Mucosa of stomach (tissue), 1 donor: ENCODE data around the gene LRP5.

Experiments used
- H3K27me3 ChIP-seq: one replicate; pipeline ENCODE4 v1.7.0; 2013; ENCODE audit warnings: mild to moderate bottlenecking, low read length; ENCODE audit not compliant: control insufficient read depth, insufficient read depth
- H3K36me3 ChIP-seq: one replicate; pipeline ENCODE4 v1.7.0; 2013; ENCODE audit warnings: low read length; ENCODE audit not compliant: control insufficient read depth, insufficient read depth
- H3K4me1 ChIP-seq: one replicate; pipeline ENCODE4 v1.7.0; 2013; ENCODE audit warnings: mild to moderate bottlenecking, low read length; ENCODE audit not compliant: control insufficient read depth, insufficient read depth
- H3K4me3 ChIP-seq: one replicate; pipeline ENCODE4 v1.7.0; 2013; ENCODE audit warnings: low read length
- H3K9ac ChIP-seq: one replicate; pipeline ENCODE4 v1.7.0; 2013; ENCODE audit warnings: mild to moderate bottlenecking, low read length, moderate library complexity
- H3K9me3 ChIP-seq: one replicate; pipeline ENCODE4 v1.7.0; 2013; ENCODE audit warnings: mild to moderate bottlenecking, low read length, moderate library complexity; ENCODE audit not compliant: control insufficient read depth
- donor health status: Pancreatic carcinoma.

The LRP5 gene

DNA sequence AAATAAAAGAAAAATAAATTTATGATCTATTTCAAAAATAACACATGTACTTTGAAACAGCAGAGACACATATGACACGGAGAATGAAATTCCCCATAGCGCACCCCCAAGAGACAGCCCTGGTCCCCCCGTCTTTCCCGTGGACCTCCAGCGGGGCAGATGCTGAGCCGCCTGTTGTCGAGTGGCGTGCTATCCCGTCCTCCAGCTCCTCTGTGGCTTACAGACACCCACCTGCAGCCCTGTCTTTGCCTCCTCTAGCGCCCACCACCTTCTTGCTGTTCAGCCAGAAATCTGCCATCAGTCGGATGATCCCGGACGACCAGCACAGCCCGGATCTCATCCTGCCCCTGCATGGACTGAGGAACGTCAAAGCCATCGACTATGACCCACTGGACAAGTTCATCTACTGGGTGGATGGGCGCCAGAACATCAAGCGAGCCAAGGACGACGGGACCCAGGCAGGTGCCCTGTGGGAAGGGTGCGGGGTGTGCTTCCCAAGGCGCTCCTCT, 103.7 kb downstream of the LRP5 start:
- Histone ChIP-seq H3K4me1 (peaks cover 22% of the 10 kb centered on the region), H3K9ac (no peak overlapping the region), H3K36me3 (peaks cover 18% of the 10 kb centered on the region), H3K4me3 (no peak overlapping the region), H3K27me3 (no peaks in the 10 kb centered on the region), H3K9me3 (no peaks in the 10 kb centered on the region)

DNA sequence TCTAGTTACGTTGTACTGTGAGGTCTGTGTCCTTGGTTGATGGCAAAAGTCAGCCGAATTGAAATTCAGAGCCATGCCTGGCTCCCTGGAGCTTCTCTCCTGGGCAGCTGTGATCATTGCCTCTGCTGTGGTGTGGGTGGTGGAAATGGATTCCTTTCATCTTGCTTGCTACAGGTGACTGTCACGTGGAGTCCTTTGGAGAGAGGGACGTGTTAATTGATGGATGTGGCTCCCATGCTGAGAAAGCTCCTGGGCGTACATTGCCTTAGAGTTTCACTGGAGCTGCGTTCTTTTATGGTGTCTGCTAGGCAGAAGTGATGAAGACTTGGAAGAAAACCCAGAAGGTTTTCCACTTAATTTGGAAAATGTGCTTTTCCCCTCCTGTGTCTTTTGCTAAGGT, 106.3 kb downstream of the LRP5 start:
- H3K36me3 ChIP-seq, result peaks cover 9% of the 10 kb centered on the region
- no peaks in the 10 kb centered on the region for H3K27me3 ChIP-seq
- H3K4me3 ChIP-seq, result no peak overlapping the region
- H3K9me3 ChIP-seq, result no peaks in the 10 kb centered on the region
- peaks cover 5% of the 10 kb centered on the region for H3K4me1 ChIP-seq
- no peak overlapping the region for H3K9ac ChIP-seq

DNA sequence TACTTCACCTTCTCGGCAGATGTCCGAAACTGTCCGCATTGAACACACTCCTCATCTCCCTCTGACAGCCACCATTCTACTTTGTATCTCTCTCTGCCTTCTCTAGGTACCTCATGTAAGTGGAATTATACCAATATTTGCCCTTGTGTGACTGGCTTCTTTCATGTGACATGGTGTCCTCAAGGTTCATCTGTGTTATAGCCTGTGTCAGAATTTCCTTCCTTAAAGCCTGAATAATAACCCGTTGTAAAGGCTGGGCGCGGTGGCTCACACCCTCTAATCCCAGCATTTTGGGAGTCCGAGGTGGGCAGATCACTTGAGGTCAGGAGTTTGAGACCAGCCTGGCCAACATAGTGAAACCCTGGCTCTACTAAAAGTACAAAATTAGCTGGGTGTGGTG, 107.8 kb downstream of the LRP5 start:
- no peaks in the 10 kb centered on the region for H3K9me3 ChIP-seq
- peaks cover 12% of the 10 kb centered on the region for H3K36me3 ChIP-seq
- no peaks in the 10 kb centered on the region for H3K4me1 ChIP-seq
- H3K9ac ChIP-seq, result no peak overlapping the region
- H3K27me3 ChIP-seq, result no peaks in the 10 kb centered on the region
- H3K4me3 ChIP-seq, result no peak overlapping the region

DNA sequence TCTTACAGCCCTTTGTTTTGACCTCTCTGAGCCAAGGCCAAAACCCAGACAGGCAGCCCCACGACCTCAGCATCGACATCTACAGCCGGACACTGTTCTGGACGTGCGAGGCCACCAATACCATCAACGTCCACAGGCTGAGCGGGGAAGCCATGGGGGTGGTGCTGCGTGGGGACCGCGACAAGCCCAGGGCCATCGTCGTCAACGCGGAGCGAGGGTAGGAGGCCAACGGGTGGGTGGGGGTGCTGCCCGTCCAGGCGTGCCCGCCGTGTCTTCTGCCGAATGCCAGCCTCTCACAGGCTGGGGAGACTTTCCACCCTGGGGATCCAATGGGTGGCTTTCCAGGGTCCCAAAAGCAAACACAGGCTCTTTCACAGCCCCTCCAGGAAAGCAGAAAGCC, 111.1 kb downstream of the LRP5 start:
- Histone ChIP-seq H3K4me3 (no peak overlapping the region), H3K36me3 (peaks cover 12% of the 10 kb centered on the region), H3K9ac (no peak overlapping the region), H3K4me1 (no peaks in the 10 kb centered on the region), H3K9me3 (no peaks in the 10 kb centered on the region), H3K27me3 (no peaks in the 10 kb centered on the region)

DNA sequence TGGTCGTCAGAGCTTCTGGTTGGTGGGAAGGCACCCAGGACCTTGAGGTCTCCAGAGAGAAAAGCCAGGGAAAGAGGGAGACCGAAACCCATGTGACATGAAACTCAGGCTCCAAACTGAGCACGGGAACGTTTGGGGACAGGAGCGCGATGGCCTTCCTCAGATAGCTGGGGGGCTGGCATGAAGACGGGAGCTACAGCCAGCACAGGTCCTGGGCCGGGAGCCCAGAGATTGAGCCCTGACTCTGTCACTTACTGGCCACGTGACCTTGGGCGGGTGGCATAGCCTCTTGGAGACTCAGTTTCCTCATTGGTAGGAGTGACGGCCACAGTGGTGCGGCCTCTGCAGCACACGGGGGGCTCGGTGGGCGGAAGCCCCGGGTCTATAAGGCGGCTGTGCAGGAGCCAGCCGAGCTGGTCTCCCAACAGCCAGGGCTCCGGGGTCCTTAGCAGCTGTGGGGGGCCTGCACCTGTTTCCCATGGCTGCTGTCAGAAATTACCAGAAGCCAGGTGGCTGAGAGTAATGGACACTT, 111.8 kb downstream of the LRP5 start:
- Histone ChIP-seq H3K36me3 (peaks cover 13% of the 10 kb centered on the region), H3K9ac (no peak overlapping the region), H3K4me3 (no peak overlapping the region), H3K4me1 (no peaks in the 10 kb centered on the region), H3K9me3 (no peaks in the 10 kb centered on the region), H3K27me3 (no peaks in the 10 kb centered on the region)

DNA sequence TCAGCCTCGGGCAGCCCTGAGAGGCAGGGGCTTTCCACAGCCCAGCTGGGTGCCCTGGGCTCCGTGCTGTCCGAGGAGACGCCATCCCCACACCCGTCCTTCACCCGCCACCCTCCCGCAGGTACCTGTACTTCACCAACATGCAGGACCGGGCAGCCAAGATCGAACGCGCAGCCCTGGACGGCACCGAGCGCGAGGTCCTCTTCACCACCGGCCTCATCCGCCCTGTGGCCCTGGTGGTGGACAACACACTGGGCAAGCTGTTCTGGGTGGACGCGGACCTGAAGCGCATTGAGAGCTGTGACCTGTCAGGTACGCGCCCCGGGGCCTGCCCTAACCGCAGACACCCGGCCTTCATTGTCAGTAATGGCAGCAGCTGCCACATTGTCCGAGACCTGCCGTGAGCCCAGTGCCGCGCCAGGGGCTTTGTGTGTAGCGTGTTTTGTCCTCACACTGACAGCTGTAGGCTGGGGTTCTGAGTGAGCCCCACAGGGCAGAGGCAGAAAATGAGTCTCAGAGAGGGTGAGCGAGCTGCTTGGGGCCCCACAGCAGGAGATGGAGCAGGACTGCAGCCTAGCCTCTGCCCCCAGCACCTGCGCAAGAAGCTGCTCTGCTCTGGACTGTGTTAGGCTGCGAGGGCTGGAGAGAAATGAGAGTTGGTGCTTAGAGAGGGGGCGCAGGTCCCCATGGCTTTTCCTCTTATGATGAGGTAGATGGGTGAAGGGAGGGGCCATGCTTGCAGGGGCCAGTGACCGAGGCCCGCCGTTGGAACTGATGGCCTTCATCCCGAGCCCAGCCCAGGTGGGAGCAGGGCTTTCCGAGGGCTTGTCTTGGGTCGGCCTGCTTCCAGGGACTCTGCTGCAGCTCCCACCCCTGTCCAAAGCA, 112.8 kb downstream of the LRP5 start:
- no peaks in the 10 kb centered on the region for H3K9me3 ChIP-seq
- no peaks in the 10 kb centered on the region for H3K4me1 ChIP-seq
- no peak overlapping the region for H3K9ac ChIP-seq
- peaks cover 22% of the 10 kb centered on the region for H3K36me3 ChIP-seq
- H3K4me3 ChIP-seq, result no peak overlapping the region
- H3K27me3 ChIP-seq, result no peaks in the 10 kb centered on the region

DNA sequence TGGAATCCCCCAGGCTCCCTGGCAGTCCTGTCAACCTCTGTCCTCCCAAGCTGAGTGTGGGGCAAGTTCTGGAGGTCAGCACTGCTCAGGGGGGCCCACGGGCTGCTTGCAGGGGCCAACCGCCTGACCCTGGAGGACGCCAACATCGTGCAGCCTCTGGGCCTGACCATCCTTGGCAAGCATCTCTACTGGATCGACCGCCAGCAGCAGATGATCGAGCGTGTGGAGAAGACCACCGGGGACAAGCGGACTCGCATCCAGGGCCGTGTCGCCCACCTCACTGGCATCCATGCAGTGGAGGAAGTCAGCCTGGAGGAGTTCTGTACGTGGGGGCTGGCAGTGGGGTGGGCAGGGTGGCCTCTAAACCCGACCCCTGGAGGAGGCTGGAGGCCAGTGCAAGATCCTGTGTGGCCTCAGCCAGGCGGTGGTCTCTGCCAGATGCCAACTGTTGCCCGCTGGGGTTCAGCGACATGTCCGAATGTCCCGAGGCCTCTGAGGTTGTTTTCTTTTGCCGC, 113.5 kb downstream of the LRP5 start:
- Histone ChIP-seq H3K4me3 (no peak overlapping the region), H3K9ac (no peak overlapping the region), H3K27me3 (no peaks in the 10 kb centered on the region), H3K4me1 (no peaks in the 10 kb centered on the region), H3K36me3 (peaks cover 22% of the 10 kb centered on the region), H3K9me3 (no peaks in the 10 kb centered on the region)

DNA sequence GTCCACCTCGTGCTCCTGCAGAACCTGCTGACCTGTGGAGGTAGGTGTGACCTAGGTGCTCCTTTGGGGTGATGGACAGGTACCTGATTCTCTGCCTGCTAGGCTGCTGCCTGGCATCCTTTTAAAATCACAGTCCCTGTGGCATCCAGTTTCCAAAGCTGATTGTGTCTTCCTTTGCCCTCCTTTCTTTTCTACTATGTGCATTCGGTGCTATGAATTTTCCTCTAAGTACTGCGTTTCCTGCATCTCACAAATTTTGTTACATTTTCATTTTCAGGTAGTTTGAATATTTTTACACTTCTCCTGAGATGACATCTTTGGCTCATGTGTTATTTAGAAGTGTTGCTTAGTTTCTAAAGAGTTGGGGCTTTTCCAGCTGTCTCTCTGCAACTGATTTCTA, 117.3 kb downstream of the LRP5 start:
- H3K9ac ChIP-seq, result no peak overlapping the region
- no peaks in the 10 kb centered on the region for H3K4me1 ChIP-seq
- no peaks in the 10 kb centered on the region for H3K9me3 ChIP-seq
- H3K36me3 ChIP-seq, result peaks cover 19% of the 10 kb centered on the region
- H3K4me3 ChIP-seq, result no peak overlapping the region
- no peaks in the 10 kb centered on the region for H3K27me3 ChIP-seq

DNA sequence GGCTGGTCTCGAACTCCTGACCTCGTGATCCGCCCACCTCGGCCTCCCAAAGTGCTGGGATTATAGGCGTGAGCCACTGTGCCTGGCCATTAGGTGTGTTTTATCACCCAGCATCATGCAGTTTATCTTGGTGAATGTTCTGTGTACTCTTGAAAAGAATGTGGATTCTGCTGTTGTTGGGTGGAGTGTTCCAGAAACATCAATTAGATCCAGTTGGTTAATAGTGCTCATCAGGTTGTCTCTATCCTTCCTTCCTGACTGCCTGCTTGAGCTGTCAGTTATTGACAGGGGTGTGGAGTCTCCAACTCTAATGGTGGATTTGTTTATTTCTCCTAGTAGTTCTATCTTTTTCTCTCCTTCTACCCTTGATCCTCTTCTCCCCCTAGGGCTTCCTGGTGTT, 118.0 kb downstream of the LRP5 start:
- peaks cover 15% of the 10 kb centered on the region for H3K36me3 ChIP-seq

DNA sequence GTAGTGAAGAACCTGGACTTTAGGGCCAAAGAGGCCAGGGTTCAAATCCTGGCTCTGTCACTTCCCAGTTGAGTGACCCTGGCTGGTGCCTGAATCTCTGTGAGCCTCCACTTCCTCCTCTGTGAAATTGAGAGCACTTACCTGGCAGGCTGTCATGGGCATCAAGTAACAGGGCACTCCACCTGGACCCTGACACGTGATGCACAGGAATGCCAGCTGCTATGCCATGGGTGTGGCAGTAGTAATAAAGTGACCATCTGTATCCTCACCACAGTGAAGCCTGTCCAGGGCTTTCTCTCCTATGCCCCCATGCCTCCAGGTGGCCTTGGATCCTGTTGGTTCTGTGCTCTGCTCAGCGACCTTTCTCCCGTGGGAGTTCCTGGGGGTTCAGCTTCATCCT, 118.4 kb downstream of the LRP5 start:
- H3K4me1 ChIP-seq, result no peaks in the 10 kb centered on the region
- peaks cover 15% of the 10 kb centered on the region for H3K36me3 ChIP-seq
- no peaks in the 10 kb centered on the region for H3K27me3 ChIP-seq

More for the DNA sequence above, 118.0 kb downstream of the LRP5 start:
- no peaks in the 10 kb centered on the region for H3K27me3 ChIP-seq
- H3K4me1 ChIP-seq, result no peaks in the 10 kb centered on the region
- H3K9ac ChIP-seq, result no peak overlapping the region
- no peak overlapping the region for H3K4me3 ChIP-seq
- no peaks in the 10 kb centered on the region for H3K9me3 ChIP-seq

DNA sequence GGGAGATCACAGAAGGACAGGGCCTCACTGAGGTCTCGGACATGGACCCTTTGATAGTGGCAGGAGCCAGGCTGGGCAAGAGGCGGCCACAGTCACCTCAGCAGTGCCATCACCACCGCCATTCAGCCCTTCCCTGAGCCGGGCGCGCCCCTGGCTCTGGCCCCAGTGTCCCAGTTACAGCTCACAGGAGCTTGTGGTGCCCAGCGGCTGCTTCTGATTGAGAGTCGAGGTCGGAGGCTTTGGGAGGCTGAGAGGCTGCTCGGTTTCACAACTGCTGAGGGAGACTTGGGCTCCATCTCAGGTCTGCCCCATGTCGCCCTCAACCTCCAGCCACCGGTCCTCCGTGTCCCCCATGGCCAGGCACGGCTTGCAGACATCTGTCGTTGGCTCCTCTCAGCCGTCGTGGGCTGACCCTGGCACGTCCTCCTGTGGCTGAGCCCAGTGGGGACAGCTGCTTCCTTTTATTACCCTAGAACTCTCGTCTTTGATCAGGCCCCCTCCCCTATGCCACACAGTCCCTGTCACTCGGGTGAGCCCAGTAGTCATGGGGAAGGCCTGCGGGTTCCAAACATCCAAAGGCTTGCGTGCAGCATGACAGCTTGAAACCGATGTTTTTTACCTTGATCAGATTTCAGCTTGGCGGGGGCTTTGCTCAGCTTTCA, 119.7 kb downstream of the LRP5 start:
- H3K9ac ChIP-seq, result no peak overlapping the region
- H3K27me3 ChIP-seq, result no peaks in the 10 kb centered on the region
- no peaks in the 10 kb centered on the region for H3K9me3 ChIP-seq
- H3K4me3 ChIP-seq, result no peak overlapping the region
- peaks cover 15% of the 10 kb centered on the region for H3K36me3 ChIP-seq
- H3K4me1 ChIP-seq, result peaks cover 5% of the 10 kb centered on the region

More for the DNA sequence above, 118.4 kb downstream of the LRP5 start:
- Histone ChIP-seq H3K4me3 (no peak overlapping the region), H3K9ac (no peak overlapping the region), H3K9me3 (no peaks in the 10 kb centered on the region)

DNA sequence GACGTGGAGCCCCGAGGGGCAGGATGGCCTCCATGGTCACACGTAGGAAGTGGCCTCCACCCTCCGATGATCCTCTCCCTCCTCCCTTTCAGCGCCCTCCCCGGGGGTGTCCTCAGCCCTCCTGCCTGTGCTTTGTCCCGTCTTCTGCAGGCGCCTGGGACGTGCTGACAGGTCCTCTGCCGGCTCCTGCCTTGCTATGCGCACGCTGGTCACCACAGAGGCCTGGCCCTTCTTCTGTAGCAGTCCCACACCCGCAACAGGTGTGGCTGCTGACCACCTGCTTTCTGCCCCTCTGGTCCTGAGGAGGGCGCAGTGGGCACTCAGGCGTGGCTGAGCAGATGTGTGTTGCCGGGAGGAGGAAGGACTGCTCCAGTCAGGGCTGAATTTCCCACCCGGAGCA, 120.5 kb downstream of the LRP5 start:
- Histone ChIP-seq H3K9ac (no peak overlapping the region), H3K36me3 (peaks cover 19% of the 10 kb centered on the region), H3K9me3 (no peaks in the 10 kb centered on the region), H3K4me1 (peaks cover 9% of the 10 kb centered on the region), H3K4me3 (no peak overlapping the region), H3K27me3 (no peaks in the 10 kb centered on the region)
